Subcutaneous abdominal adipose tissue (tissue), 5 donors: ENCODE measurements around the gene AIFM3.

Experiments used
- H3K27ac ChIP-seq: one replicate; pipeline ENCODE4 v1.7.0; 2013; ENCODE audit warnings: low read depth, mild to moderate bottlenecking, inconsistent platforms, low read length, moderate library complexity
- H3K27me3 ChIP-seq, 5 donors: one replicate each; pipeline ENCODE4 v1.7.0; 2013; ENCODE audit warnings: low read length in 5 of 5, inconsistent platforms in 1 of 5; ENCODE audit not compliant: control insufficient read depth in 5 of 5, insufficient read depth in 4 of 5
- H3K36me3 ChIP-seq, 5 donors: one replicate each; pipeline ENCODE4 v1.7.0; 2013; ENCODE audit warnings: low read length in 5 of 5; ENCODE audit not compliant: control insufficient read depth in 5 of 5, insufficient read depth in 5 of 5
- H3K4me1 ChIP-seq, 5 donors: one replicate each; pipeline ENCODE4 v1.7.0; 2013; ENCODE audit warnings: low read length in 5 of 5, mild to moderate bottlenecking in 3 of 5, moderate library complexity in 1 of 5; ENCODE audit not compliant: control insufficient read depth in 5 of 5, insufficient read depth in 5 of 5
- H3K4me3 ChIP-seq, 5 donors: one replicate each; pipeline ENCODE4 v1.7.0; 2013; ENCODE audit warnings: low read length in 5 of 5, low read depth in 1 of 5
- H3K9ac ChIP-seq, 5 donors: one replicate each; pipeline ENCODE4 v1.7.0; 2013; ENCODE audit warnings: low read length in 5 of 5, mild to moderate bottlenecking in 4 of 5, moderate library complexity in 3 of 5
- H3K9me3 ChIP-seq, 5 donors: one replicate each; pipeline ENCODE4 v1.7.0; 2013; ENCODE audit warnings: low read length in 5 of 5; ENCODE audit not compliant: control insufficient read depth in 5 of 5
- donor health status: healthy.
- donor health status: healthy.
- donor health status: healthy.
- donor health status: healthy.
- donor health status: healthy.

AIFM3 gene

DNA sequence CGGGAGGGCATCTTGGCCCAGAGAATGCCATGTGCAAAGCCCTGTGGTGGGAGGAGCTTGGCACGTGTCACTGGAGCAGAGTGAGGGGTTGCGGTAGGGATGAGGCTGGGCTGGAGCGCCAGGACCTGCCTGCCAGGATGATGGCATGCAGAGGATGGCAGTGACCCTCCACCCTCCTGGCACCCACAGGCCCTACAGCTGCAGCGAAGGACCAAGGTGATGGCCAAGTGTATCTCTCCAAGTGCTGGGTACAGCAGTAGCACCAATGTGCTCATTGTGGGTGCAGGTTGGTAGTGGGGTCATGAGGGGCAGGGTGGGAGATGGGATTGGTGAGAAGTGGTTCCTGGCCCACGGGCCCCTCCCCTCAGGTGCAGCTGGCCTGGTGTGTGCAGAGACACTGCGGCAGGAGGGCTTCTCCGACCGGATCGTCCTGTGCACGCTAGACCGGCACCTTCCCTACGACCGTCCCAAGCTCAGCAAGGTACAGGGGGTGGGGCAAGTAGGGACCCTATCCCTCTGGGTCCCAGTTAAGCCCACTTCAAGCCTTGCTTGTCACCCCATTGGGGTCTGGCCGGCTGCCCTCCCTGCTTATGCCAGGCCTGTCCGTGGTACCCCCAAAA is 7.4 kb downstream of the AIFM3 start:
- Histone ChIP-seq H3K36me3 (no peaks in the 10 kb centered on the region), H3K27me3 (peaks cover 0 to 7% (median 3%) of the 10 kb centered on the region in 5 donors), H3K9ac (no peak overlapping the region), H3K4me1 (peaks cover 2 to 6% (median 2%) of the 10 kb centered on the region in 5 donors), H3K27ac (no peak overlapping the region), H3K9me3 (peaks cover 0 to 12% (median 10%) of the 10 kb centered on the region in 5 donors), H3K4me3 (no peak overlapping the region)

GRCh38 chr22:20975541-20976290 is 8.7 kb downstream of the AIFM3 start:
- Histone ChIP-seq H3K9ac (no peak overlapping the region), H3K4me3 (no peak overlapping the region), H3K27ac (no peak overlapping the region), H3K4me1 (peaks cover 7 to 14% (median 11%) of the 10 kb centered on the region in 5 donors), H3K9me3 (peaks cover 0 to 12% (median 10%) of the 10 kb centered on the region in 5 donors), H3K27me3 (peaks cover 0 to 14% (median 3%) of the 10 kb centered on the region in 5 donors), H3K36me3 (no peaks in the 10 kb centered on the region)

- no peak overlapping the region for H3K27ac ChIP-seq
- H3K9ac ChIP-seq: no peak overlapping the region
- no peaks in the 10 kb centered on the region for H3K36me3 ChIP-seq
- peaks cover 0 to 14% (median 3%) of the 10 kb centered on the region in 5 donors for H3K27me3 ChIP-seq
- peaks cover 9 to 21% (median 18%) of the 10 kb centered on the region in 5 donors for H3K4me1 ChIP-seq
- H3K4me3 ChIP-seq: no peak overlapping the region
- H3K9me3 ChIP-seq: peaks cover 0 to 12% (median 10%) of the 10 kb centered on the region in 5 donors
Observed at GRCh38 chr22:20976291-20976877, 9.3 kb downstream of the AIFM3 start.

GRCh38 chr22:20977019-20977418 is 10.0 kb downstream of the AIFM3 start:
- H3K9me3 ChIP-seq: peaks cover 0 to 12% (median 10%) of the 10 kb centered on the region in 5 donors

DNA sequence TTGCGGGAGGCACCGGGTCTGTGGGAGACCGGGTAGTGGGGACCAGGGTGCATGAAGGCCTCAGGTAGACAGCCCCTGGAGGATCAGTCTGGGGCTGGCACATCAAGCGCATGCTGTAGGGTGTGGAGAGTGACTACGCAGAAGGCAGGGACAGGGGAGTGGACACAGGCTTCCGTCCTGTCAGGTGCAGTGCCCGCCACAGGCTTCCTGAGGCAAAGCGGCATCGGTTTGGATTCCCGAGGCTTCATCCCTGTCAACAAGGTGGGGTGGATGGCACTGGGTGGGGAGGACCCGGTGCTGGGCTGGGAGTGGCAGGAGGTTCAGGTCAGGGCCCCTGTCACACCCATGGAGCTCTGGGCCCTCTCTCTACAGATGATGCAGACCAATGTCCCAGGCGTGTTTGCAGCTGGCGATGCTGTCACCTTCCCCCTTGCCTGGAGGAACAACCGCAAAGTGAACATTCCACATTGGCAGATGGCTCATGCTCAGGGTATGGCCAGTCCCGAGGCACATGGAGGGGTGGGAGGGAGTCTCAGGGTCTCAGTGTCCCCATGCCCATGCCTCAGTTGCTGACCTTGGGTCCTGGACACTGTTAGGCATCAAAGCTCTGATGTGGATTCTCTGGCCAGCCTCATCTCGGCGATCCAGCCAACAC is 10.6 kb downstream of the AIFM3 start:
- H3K27me3 ChIP-seq: peaks cover 0 to 14% (median 3%) of the 10 kb centered on the region in 5 donors
- H3K36me3 ChIP-seq: no peaks in the 10 kb centered on the region
- H3K4me1 ChIP-seq: peaks cover 12 to 30% (median 24%) of the 10 kb centered on the region in 5 donors
- H3K4me3 ChIP-seq: no peak overlapping the region
- no peak overlapping the region for H3K27ac ChIP-seq
- H3K9ac ChIP-seq: no peak overlapping the region
- H3K9me3 ChIP-seq: peaks cover 0 to 12% (median 10%) of the 10 kb centered on the region in 5 donors

More at GRCh38 chr22:20977019-20977418, 10.0 kb downstream of the AIFM3 start:
- Histone ChIP-seq H3K4me3 (no peak overlapping the region), H3K27me3 (peaks cover 0 to 14% (median 3%) of the 10 kb centered on the region in 5 donors), H3K9ac (no peak overlapping the region), H3K27ac (no peak overlapping the region), H3K36me3 (no peaks in the 10 kb centered on the region), H3K4me1 (peaks cover 12 to 26% (median 21%) of the 10 kb centered on the region in 5 donors)

- no peak overlapping the region for H3K4me3 ChIP-seq
- peaks cover 0 to 14% (median 3%) of the 10 kb centered on the region in 5 donors for H3K27me3 ChIP-seq
- H3K4me1 ChIP-seq: peaks cover 17 to 37% (median 30%) of the 10 kb centered on the region in 5 donors
- no peak overlapping the region for H3K9ac ChIP-seq
- peaks cover 0 to 12% (median 10%) of the 10 kb centered on the region in 5 donors for H3K9me3 ChIP-seq
- H3K36me3 ChIP-seq: no peaks in the 10 kb centered on the region
- H3K27ac ChIP-seq: no peak overlapping the region
Observed at GRCh38 chr22:20978419-20978818, 11.4 kb downstream of the AIFM3 start.

- Histone ChIP-seq H3K4me1 (peaks cover 17 to 41% (median 36%) of the 10 kb centered on the region in 5 donors), H3K27ac (no peak overlapping the region), H3K36me3 (peaks cover 0 to 9% (median 2%) of the 10 kb centered on the region in 5 donors), H3K4me3 (peak overlapping the region in 4 of 5 donors; percentile 24 to 53 (median 38)), H3K9ac (peak overlapping the region in 3 of 5 donors; percentile 21 to 58 (median 53)), H3K9me3 (peaks cover 0 to 12% (median 10%) of the 10 kb centered on the region in 5 donors), H3K27me3 (peaks cover 0 to 14% (median 3%) of the 10 kb centered on the region in 5 donors)
Observed at GRCh38 chr22:20979243-20979809, 12.3 kb downstream of the AIFM3 start.

DNA sequence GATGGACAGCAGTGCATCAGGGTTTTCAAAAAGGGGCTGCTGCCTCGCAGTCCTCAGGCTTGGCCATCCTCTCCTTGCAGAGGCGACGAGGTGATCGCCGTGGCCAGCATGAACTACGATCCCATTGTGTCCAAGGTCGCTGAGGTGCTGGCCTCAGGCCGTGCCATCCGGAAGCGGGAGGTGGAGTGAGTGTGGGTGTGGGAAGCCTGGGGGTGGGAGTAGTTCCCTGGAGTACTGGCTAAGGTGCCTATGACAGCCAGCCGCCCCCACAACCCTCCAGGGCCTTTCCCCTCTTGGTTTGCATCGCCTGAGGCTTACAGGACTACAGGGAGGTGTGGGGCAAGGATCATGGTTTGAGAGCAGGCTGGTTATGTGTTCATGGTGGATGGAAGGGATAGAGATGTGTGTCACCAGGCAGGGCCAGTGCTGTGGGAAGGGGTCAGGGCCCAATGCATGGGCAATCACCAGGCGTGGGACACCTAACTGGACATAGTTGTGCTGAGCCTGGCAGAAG is 12.9 kb downstream of the AIFM3 start:
- Histone ChIP-seq H3K27ac (no peak overlapping the region), H3K36me3 (peaks cover 0 to 12% (median 3%) of the 10 kb centered on the region in 5 donors), H3K9ac (peak overlapping the region in 3 of 5 donors; percentile 21 to 58 (median 53)), H3K4me3 (peak overlapping the region in 4 of 5 donors; percentile 24 to 53 (median 38)), H3K4me1 (peaks cover 17 to 41% (median 36%) of the 10 kb centered on the region in 5 donors), H3K9me3 (peaks cover 0 to 12% (median 10%) of the 10 kb centered on the region in 5 donors), H3K27me3 (peaks cover 0 to 14% (median 3%) of the 10 kb centered on the region in 5 donors)

- no peak overlapping the region for H3K9ac ChIP-seq
- H3K4me1 ChIP-seq: peaks cover 17 to 41% (median 36%) of the 10 kb centered on the region in 5 donors
- H3K27ac ChIP-seq: no peak overlapping the region
- peaks cover 0 to 14% (median 3%) of the 10 kb centered on the region in 5 donors for H3K27me3 ChIP-seq
- H3K36me3 ChIP-seq: peaks cover 0 to 15% (median 5%) of the 10 kb centered on the region in 5 donors
- peaks cover 0 to 12% (median 10%) of the 10 kb centered on the region in 5 donors for H3K9me3 ChIP-seq
- no peak overlapping the region for H3K4me3 ChIP-seq
Observed at GRCh38 chr22:20980523-20980922, 13.5 kb downstream of the AIFM3 start.
